Gastrocnemius medialis (tissue), 4 donors: Measurements from ENCODE around the gene CD96.

Experiments
- POLR2A ChIP-seq, 2 donors: fragments of 450-650 bp; IDR thresholded peaks; one replicate each; pipeline ENCODE4 v1.6.1; 2017; ENCODE audit warnings: antibody characterized with exemption in 2 of 2, mild to moderate bottlenecking in 2 of 2, moderate library complexity in 2 of 2
- TF ChIP-seq, protein P1 (sequence below), 5 experiments: fragments of 450-650 bp in 3 of 5; fragments of 200-600 bp in 2 of 5; sonication (generic) in 2 of 5; IDR thresholded peaks in 4 of 5; conservative IDR thresholded peaks in 1 of 5; 1 replicate in 4 of 5; 2 replicates in 1 of 5; pipeline ENCODE4 v1.5.1; 2016 to 2019; ENCODE audit warnings: antibody characterized with exemption in 5 of 5, mild to moderate bottlenecking in 3 of 5, moderate library complexity in 3 of 5

DNA sequence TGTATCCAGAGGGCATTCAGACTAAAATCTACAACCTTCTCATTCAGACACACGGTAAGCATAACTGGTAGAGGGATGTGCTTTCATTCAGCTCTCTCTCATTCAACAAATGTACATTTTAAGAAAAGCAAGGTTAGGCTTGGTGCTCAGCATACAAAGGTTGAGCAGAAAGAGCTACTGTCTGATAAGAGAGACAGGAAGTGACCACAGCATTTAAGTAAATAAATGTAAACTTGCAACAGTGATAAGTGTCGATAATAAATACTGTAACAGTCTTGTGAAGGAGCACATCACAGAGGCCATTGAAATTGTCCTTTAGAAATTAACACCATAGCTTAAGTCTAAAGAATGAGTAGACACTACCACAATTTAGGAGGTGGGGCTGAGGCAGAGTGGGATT is 3.4 kb downstream of the CD96 start:
- TF ChIP-seq, protein P1, sequence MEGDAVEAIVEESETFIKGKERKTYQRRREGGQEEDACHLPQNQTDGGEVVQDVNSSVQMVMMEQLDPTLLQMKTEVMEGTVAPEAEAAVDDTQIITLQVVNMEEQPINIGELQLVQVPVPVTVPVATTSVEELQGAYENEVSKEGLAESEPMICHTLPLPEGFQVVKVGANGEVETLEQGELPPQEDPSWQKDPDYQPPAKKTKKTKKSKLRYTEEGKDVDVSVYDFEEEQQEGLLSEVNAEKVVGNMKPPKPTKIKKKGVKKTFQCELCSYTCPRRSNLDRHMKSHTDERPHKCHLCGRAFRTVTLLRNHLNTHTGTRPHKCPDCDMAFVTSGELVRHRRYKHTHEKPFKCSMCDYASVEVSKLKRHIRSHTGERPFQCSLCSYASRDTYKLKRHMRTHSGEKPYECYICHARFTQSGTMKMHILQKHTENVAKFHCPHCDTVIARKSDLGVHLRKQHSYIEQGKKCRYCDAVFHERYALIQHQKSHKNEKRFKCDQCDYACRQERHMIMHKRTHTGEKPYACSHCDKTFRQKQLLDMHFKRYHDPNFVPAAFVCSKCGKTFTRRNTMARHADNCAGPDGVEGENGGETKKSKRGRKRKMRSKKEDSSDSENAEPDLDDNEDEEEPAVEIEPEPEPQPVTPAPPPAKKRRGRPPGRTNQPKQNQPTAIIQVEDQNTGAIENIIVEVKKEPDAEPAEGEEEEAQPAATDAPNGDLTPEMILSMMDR (IDR thresholded peaks at IDR 0.05 in 4 of 5, conservative IDR thresholded peaks at IDR 0.05 in 1 of 5) = no peak
- no peak for TF ChIP-seq POLR2A (IDR thresholded peaks at IDR 0.05)
